GM12864 (cell line): ENCODE results near the gene KLC4.
A peak's percentile ranks its signal among the peaks of the same experiment; 100 is the strongest.

ENCODE experiments used
- DNase-seq: peaks from one replicate; pipeline ENCODE4 v3.0.0-alpha.2; 2011; ENCODE audit warnings: low read depth
- H3K4me3 ChIP-seq: 2 replicates; pipeline ENCODE4 v1.5.1; 2011; ENCODE audit warnings: mild to moderate bottlenecking, low read depth, low read length, control low read depth
- CTCF ChIP-seq: IDR thresholded peaks from 2 replicates; pipeline ENCODE4 v1.5.1; 2011; ENCODE audit warnings: low read depth, mild to moderate bottlenecking, moderate library complexity, low read length, control low read depth, inconsistent platforms; ENCODE audit errors: missing control alignments

KLC4 gene

GRCh38 chr6:43045371-43045930, 14.0 kb upstream of the KLC4 start:
- H3K4me3 ChIP-seq, result no peak overlapping the region
- TF ChIP-seq CTCF, result no peak
- no peak for DNase-seq

GRCh38 chr6:43047998-43048397, 11.4 kb upstream of the KLC4 start:
- H3K4me3 ChIP-seq, result no peak overlapping the region
- no peak for DNase-seq
- no peak for TF ChIP-seq CTCF

- no peak overlapping the region for H3K4me3 ChIP-seq
- DNase-seq, result no peak
- TF ChIP-seq CTCF, result no peak
Measured at GRCh38 chr6:43050981-43051380, 8.4 kb upstream of the KLC4 start.

- H3K4me3 ChIP-seq, result peak overlapping the region; percentile 78
- TF ChIP-seq CTCF, result no peak
- DNase-seq, result no peak
Measured at GRCh38 chr6:43052225-43052841, 7.1 kb upstream of the KLC4 start.

GRCh38 chr6:43052842-43053544, 6.4 kb upstream of the KLC4 start:
- TF ChIP-seq CTCF, result no peak
- no peak for DNase-seq
- peak overlapping the region; percentile 78 for H3K4me3 ChIP-seq

GRCh38 chr6:43053545-43054205, 5.8 kb upstream of the KLC4 start, which contains the start of gene CUL7:
TSS of gene CUL7 (minus strand) at chr6:43053851. CDS start at chr6:43052788, 1,063 bp downstream.
- no peak for TF ChIP-seq CTCF
- H3K4me3 ChIP-seq, result peak within 1 kb of the TSS; percentile 78
- peak; percentile 66 for DNase-seq
